ENCODE data around the gene LRRC7. TPM values are rescaled to one million over a fixed set of nuclear protein-coding genes. Genes with fewer than 3 reads are reported as not detected.

Gene LRRC7
- total and polyA plus RNA-seq, 8 donors = 3.4 to 5.9 (median 5.1) TPM; not detected in 2

DNA sequence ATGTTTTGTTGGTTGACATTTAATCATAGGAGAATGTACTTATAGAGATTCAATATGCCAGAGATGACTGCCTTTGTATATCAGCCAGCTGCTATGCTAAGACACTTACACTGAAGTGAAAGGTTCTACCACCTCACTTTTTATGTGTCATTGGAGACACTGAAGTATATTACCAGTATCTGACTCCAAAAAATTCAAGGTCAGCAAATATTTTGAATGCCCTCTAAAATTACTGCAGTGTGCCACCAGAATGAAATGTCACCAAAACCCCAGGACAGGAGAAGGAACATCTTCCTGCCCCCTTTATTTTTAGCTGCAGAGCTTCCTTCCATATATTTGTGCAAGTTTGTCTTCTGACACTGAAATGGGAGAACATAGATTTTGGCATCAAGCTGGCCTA is 496.1 kb downstream of the LRRC7 start:
- Histone ChIP-seq H3K27ac (no peak overlapping the region), H3K9me3 (no peaks in the 10 kb centered on the region), H3K4me3 (no peak overlapping the region), H3K4me1 (no peaks in the 10 kb centered on the region), H3K27me3 (no peaks in the 10 kb centered on the region), H3K36me3 (no peaks in the 10 kb centered on the region)
- intact Hi-C loops (cut with DNase I) = no loop called here
- no peak for ATAC-seq
- TF ChIP-seq, protein P1, sequence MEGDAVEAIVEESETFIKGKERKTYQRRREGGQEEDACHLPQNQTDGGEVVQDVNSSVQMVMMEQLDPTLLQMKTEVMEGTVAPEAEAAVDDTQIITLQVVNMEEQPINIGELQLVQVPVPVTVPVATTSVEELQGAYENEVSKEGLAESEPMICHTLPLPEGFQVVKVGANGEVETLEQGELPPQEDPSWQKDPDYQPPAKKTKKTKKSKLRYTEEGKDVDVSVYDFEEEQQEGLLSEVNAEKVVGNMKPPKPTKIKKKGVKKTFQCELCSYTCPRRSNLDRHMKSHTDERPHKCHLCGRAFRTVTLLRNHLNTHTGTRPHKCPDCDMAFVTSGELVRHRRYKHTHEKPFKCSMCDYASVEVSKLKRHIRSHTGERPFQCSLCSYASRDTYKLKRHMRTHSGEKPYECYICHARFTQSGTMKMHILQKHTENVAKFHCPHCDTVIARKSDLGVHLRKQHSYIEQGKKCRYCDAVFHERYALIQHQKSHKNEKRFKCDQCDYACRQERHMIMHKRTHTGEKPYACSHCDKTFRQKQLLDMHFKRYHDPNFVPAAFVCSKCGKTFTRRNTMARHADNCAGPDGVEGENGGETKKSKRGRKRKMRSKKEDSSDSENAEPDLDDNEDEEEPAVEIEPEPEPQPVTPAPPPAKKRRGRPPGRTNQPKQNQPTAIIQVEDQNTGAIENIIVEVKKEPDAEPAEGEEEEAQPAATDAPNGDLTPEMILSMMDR (IDR thresholded peaks at IDR 0.05) = no peak
- DNase-seq = no peak

DNA sequence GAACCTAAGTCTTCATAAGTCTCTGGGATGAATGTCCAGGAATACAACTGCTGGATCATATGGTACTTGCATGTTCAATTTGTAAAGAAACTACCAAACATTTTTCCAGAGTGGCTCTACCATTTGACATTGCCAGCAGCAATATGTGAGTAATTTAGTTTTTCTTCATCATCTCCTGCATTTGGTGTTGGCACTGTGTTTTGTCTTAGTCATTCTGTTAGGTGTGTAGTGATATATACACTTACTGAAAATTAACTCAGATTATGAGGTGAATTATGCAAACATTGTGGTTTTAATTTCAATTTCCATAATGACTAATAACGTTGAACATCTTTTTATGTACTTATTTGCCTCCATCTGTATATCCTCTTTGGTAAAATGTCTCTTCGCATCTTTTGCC is 499.0 kb downstream of the LRRC7 start:
- no peak for DNase-seq
- Histone ChIP-seq H3K4me1 (no peaks in the 10 kb centered on the region), H3K9me3 (no peaks in the 10 kb centered on the region), H3K36me3 (no peaks in the 10 kb centered on the region), H3K27me3 (no peaks in the 10 kb centered on the region), H3K27ac (no peak overlapping the region), H3K4me3 (no peak overlapping the region)
- intact Hi-C loops (cut with DNase I) = no loop called here
- ATAC-seq = no peak
- TF ChIP-seq, protein P1 (IDR thresholded peaks at IDR 0.05) = no peak

DNA sequence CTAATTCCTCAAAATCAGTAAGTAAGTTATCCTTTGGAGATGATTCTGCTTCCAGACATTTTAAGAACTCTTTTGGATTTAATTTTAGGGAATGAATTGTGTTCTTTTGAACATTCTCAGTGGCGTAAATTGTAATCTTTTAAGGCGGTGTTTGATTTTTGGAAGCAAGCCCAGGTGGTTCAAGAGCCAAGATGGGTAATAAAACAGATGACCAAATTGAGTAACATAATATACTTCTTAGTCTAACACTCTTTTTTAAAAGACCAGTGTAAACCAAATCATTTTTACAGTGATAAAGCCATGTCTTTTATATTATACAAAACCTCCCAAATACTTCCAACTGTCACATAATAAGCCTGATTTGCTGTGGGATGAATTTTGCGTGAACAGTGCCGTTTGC is 503.9 kb downstream of the LRRC7 start:
- no peak overlapping the region for H3K27ac ChIP-seq
- H3K9me3 ChIP-seq = no peaks in the 10 kb centered on the region
- no peaks in the 10 kb centered on the region for H3K27me3 ChIP-seq
- no peaks in the 10 kb centered on the region for H3K4me1 ChIP-seq
- TF ChIP-seq, protein P1 (IDR thresholded peaks at IDR 0.05) = no peak
- intact Hi-C loops (cut with DNase I) = no loop called here
- peak in 2 of 4 donors; percentile 67 to 75 for DNase-seq
- peak; percentile 23 for ATAC-seq
- no peaks in the 10 kb centered on the region for H3K36me3 ChIP-seq
- no peak overlapping the region for H3K4me3 ChIP-seq

DNA sequence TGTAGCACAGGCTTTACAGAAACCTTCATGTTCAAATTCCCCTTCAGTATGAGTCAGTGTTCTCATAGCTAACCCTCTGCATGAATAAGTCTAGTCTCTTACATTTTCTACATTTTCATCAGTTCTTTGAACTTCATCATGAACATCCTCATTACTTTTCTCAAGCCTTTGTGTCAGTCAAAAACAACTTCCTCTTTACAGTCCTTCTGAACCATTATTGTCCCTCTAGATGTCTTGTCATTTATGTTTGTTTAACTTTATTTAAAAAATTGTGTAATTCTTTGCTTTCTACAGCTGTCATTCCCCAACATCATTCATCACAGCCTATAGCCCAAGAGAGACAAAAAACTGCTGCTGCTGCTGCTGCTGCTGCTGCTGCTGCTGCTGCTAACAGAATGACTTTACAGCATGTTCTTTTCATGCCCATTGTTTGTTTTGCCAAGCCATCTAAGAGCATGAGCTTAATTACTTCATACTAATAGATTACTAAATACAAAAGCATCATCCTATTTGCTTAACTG is 504.6 kb downstream of the LRRC7 start:
- Histone ChIP-seq H3K9me3 (no peaks in the 10 kb centered on the region), H3K4me1 (no peaks in the 10 kb centered on the region), H3K27ac (no peak overlapping the region), H3K36me3 (no peaks in the 10 kb centered on the region), H3K27me3 (no peaks in the 10 kb centered on the region), H3K4me3 (no peak overlapping the region)
- TF ChIP-seq, protein P1 (IDR thresholded peaks at IDR 0.05) = no peak
- peak in 2 of 4 donors; percentile 18 to 23 for DNase-seq
- peak; percentile 38 for ATAC-seq
- intact Hi-C loops (cut with DNase I) = no loop called here

DNA sequence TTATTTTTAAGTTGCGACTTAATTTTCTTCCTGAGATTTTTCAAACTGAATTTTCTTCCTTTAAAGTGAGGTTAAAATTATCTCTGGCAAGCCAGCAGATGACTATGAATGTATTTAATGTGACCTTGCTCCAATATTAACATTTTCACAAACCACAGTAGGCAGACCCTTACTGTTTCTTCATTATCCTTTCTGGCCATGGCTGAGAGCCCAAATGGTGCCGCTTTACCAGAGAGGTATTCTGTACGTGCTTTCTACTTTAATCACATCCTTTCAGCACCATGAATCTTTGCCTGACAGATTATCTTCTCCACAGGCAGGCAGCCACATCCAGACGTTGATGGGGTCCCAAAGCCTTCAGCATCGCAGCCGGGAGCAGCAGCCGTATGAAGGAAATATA is 508.0 kb downstream of the LRRC7 start:
- Histone ChIP-seq H3K9me3 (no peaks in the 10 kb centered on the region), H3K36me3 (no peaks in the 10 kb centered on the region), H3K27me3 (no peaks in the 10 kb centered on the region), H3K4me3 (no peak overlapping the region), H3K27ac (no peak overlapping the region), H3K4me1 (no peaks in the 10 kb centered on the region)
- no peak for ATAC-seq
- TF ChIP-seq, protein P1 (IDR thresholded peaks at IDR 0.05) = no peak
- intact Hi-C loops (cut with DNase I) = no loop called here
- no peak for DNase-seq

Data from left lung (tissue), 10 donors.